Mesenchymal stem cell (in vitro differentiated cells and primary cell): ENCODE measurements around the gene CES1.
"Not testable (repeated sequence)": the region's sequence is repeated elsewhere in the genome, so short reads cannot be mapped to it uniquely, and the experiment has no call there.

Experiments used
- DNase-seq: peaks from one replicate; pipeline ENCODE4 v3.0.0-alpha.2; 2013
- H2AFZ ChIP-seq: one replicate; pipeline ENCODE4 v1.6.1; 2013; ENCODE audit warnings: low read depth, mild to moderate bottlenecking, control low read depth, inconsistent platforms, low read length, moderate library complexity
- H2AK5ac ChIP-seq: 2 replicates; pipeline ENCODE4 v1.6.1; 2013; ENCODE audit warnings: low read length, moderate library complexity, mild to moderate bottlenecking, inconsistent platforms; ENCODE audit not compliant: severe bottlenecking
- H2BK120ac ChIP-seq: one replicate; pipeline ENCODE4 v1.6.1; 2013; ENCODE audit warnings: low read depth, mild to moderate bottlenecking, inconsistent platforms, low read length, moderate library complexity
- H2BK12ac ChIP-seq, 2 experiments: one replicate each; pipeline ENCODE4 v1.6.1; 2013; ENCODE audit warnings: inconsistent platforms in 2 of 2, low read length in 2 of 2, mild to moderate bottlenecking in 2 of 2, moderate library complexity in 2 of 2, control low read depth in 1 of 2
- H2BK15ac ChIP-seq: one replicate; pipeline ENCODE4 v1.6.1; 2013; ENCODE audit warnings: mild to moderate bottlenecking, low read depth, inconsistent platforms; ENCODE audit not compliant: poor library complexity, severe bottlenecking
- H2BK5ac ChIP-seq: 2 replicates; pipeline ENCODE4 v1.6.1; 2013; ENCODE audit warnings: low read depth, mild to moderate bottlenecking, low read length, control low read depth, inconsistent platforms; ENCODE audit not compliant: poor library complexity, severe bottlenecking
- H3K14ac ChIP-seq, 2 experiments: one replicate each; pipeline ENCODE4 v1.6.1; 2013; ENCODE audit warnings: inconsistent platforms in 2 of 2, low read length in 2 of 2, control low read depth in 1 of 2, mild to moderate bottlenecking in 1 of 2, moderate library complexity in 1 of 2
- H3K18ac ChIP-seq, 2 experiments: one replicate each; pipeline ENCODE4 v1.6.1; 2013; ENCODE audit warnings: inconsistent platforms in 2 of 2, low read length in 2 of 2, control low read depth in 1 of 2, low read depth in 1 of 2, mild to moderate bottlenecking in 1 of 2
- H3K23ac ChIP-seq, 2 experiments: one replicate each; pipeline ENCODE4 v1.6.1; 2013; ENCODE audit warnings: inconsistent platforms in 2 of 2, low read length in 2 of 2, mild to moderate bottlenecking in 2 of 2, moderate library complexity in 2 of 2, control low read depth in 1 of 2
- H3K27ac ChIP-seq: 2 replicates; pipeline ENCODE4 v1.5.1; 2013; ENCODE audit warnings: mild to moderate bottlenecking, moderate library complexity, low read length, control low read depth, inconsistent platforms; ENCODE audit not compliant: poor library complexity, severe bottlenecking
- H3K27me3 ChIP-seq, 2 experiments: 2 replicates each; pipeline versions ENCODE4 v1.6.1 to v1.7.0; 2013; ENCODE audit warnings: low read length in 2 of 2, mild to moderate bottlenecking in 2 of 2, moderate library complexity in 2 of 2, control low read depth in 1 of 2, inconsistent platforms in 1 of 2; ENCODE audit not compliant: control insufficient read depth in 1 of 2, insufficient read depth in 1 of 2
- H3K36me3 ChIP-seq, 2 experiments: 2 replicates each; pipeline versions ENCODE4 v1.6.1 to v1.7.0; 2013; ENCODE audit warnings: low read length in 2 of 2, control low read depth in 1 of 2, inconsistent platforms in 1 of 2, low read depth in 1 of 2, mild to moderate bottlenecking in 1 of 2; ENCODE audit not compliant: insufficient read depth in 2 of 2, control insufficient read depth in 1 of 2
- H3K4ac ChIP-seq, 2 experiments: one replicate each; pipeline ENCODE4 v1.6.1; 2013; ENCODE audit warnings: inconsistent platforms in 2 of 2, low read length in 2 of 2, mild to moderate bottlenecking in 2 of 2, moderate library complexity in 2 of 2, control low read depth in 1 of 2, low read depth in 1 of 2
- H3K4me1 ChIP-seq: 2 replicates; pipeline ENCODE4 v1.6.1; 2013; ENCODE audit warnings: low read depth, low read length, control low read depth; ENCODE audit not compliant: control insufficient read depth, insufficient read depth
- H3K4me2 ChIP-seq: 2 replicates; pipeline ENCODE4 v1.6.1; 2013; ENCODE audit warnings: low read length, mild to moderate bottlenecking, inconsistent platforms; ENCODE audit not compliant: poor library complexity, severe bottlenecking
- H3K4me3 ChIP-seq, 2 experiments: 2 replicates each; pipeline versions ENCODE4 v1.5.1 to v1.7.0; 2013; ENCODE audit warnings: low read length in 2 of 2, mild to moderate bottlenecking in 2 of 2, control low read depth in 1 of 2, low read depth in 1 of 2; ENCODE audit not compliant: insufficient read depth in 1 of 2
- H3K79me1 ChIP-seq: replicated peaks from 2 replicates; pipeline ENCODE4 v1.6.1; 2013; ENCODE audit warnings: mild to moderate bottlenecking, control low read depth, low read length, inconsistent platforms; ENCODE audit not compliant: poor library complexity, severe bottlenecking
- H3K9ac ChIP-seq: 2 replicates; pipeline ENCODE4 v1.7.0; 2013; ENCODE audit warnings: mild to moderate bottlenecking, low read length, moderate library complexity
- H3K9me3 ChIP-seq: 2 replicates; pipeline ENCODE4 v1.7.0; 2013; ENCODE audit warnings: mild to moderate bottlenecking, low read length; ENCODE audit not compliant: control insufficient read depth
- H4K8ac ChIP-seq: one replicate; pipeline ENCODE4 v1.6.1; 2013; ENCODE audit warnings: inconsistent platforms, mild to moderate bottlenecking, low read length, moderate library complexity
- H4K91ac ChIP-seq: one replicate; pipeline ENCODE4 v1.6.1; 2013; ENCODE audit warnings: mild to moderate bottlenecking, low read length, inconsistent platforms
- WGBS: methylation state at CpG from one replicate; pipeline ENCODE4 v1.1.7; 2013; ENCODE audit warnings: mixed read lengths; 5-methylcytosine and 5-hydroxymethylcytosine counted together

Gene CES1

DNA sequence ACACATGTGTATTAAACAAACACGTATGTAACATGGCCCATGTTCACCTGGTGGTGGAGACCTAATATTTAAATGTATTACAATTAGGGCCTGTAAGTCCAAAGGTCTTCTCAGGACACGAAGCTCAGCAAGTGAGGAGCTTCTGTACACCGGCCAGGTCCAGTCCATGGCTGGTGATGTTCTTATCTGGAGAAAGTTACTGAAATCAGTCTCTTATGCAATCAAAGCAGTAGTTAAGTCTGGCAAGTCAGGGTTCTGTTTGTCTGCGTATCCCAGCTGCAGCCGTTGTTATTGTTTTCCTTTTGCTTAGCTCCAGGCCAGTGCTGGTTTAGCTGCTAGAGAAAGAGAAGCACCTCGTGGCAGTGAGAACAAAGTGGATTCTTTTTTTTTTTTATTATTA is 41.4 kb downstream of the CES1 start:
- H3K14ac ChIP-seq, H3K4me3 ChIP-seq, H3K9ac ChIP-seq, H3K27me3 ChIP-seq, DNase-seq, H3K4me2 ChIP-seq, H3K4me1 ChIP-seq, H3K27ac ChIP-seq, H4K8ac ChIP-seq, H2AFZ ChIP-seq, H2BK120ac ChIP-seq, H3K9me3 ChIP-seq, H3K18ac ChIP-seq, H4K91ac ChIP-seq, H2BK15ac ChIP-seq, H2BK12ac ChIP-seq, H2AK5ac ChIP-seq, H3K4ac ChIP-seq, H3K36me3 ChIP-seq, H3K23ac ChIP-seq, H3K79me1 ChIP-seq, H2BK5ac ChIP-seq: not testable (repeated sequence)
- WGBS: no CpG with 5 or more reads among the region's 6 CpGs

GRCh38 chr16:55790240-55790639 is 42.7 kb downstream of the CES1 start:
- H3K4me2 ChIP-seq, H3K27me3 ChIP-seq, H2BK12ac ChIP-seq, H2BK15ac ChIP-seq, DNase-seq, H3K9me3 ChIP-seq, H3K9ac ChIP-seq, H3K18ac ChIP-seq, H3K79me1 ChIP-seq, H3K23ac ChIP-seq, H2AFZ ChIP-seq, H2BK5ac ChIP-seq, H3K14ac ChIP-seq, H3K4me3 ChIP-seq, H3K4me1 ChIP-seq, H4K91ac ChIP-seq, H2BK120ac ChIP-seq, H3K4ac ChIP-seq, H3K36me3 ChIP-seq, H2AK5ac ChIP-seq, H4K8ac ChIP-seq, H3K27ac ChIP-seq: not testable (repeated sequence)
- 89% methylated on average over 2 of the region's 7 CpGs for WGBS

DNA sequence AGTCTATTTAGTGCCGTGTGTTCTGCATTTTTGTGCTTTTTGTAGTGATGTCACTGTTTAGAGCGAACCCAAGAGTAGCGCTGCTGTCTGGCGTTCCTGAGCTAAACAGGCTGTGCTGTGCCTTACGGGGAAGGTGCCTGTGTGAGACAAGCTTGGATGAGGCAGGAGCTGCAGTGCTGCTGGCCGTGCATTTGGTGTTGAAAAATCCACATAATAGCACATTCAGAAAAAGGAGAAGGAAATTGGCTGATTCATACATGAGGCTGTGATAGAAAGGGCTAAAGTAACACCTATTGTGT is 50.2 kb downstream of the CES1 start:
- not testable (repeated sequence) for H2BK5ac ChIP-seq, H3K4me2 ChIP-seq, H3K9me3 ChIP-seq, H3K23ac ChIP-seq, H3K9ac ChIP-seq, H2BK120ac ChIP-seq, H2BK12ac ChIP-seq, H3K27ac ChIP-seq, H3K4ac ChIP-seq, H3K4me3 ChIP-seq, H3K36me3 ChIP-seq, H2AFZ ChIP-seq, H3K79me1 ChIP-seq, H3K18ac ChIP-seq, H2AK5ac ChIP-seq, H3K27me3 ChIP-seq, H3K14ac ChIP-seq, H4K91ac ChIP-seq, H2BK15ac ChIP-seq, H3K4me1 ChIP-seq, DNase-seq, H4K8ac ChIP-seq
- WGBS: no CpG with 5 or more reads among the region's 6 CpGs

DNA sequence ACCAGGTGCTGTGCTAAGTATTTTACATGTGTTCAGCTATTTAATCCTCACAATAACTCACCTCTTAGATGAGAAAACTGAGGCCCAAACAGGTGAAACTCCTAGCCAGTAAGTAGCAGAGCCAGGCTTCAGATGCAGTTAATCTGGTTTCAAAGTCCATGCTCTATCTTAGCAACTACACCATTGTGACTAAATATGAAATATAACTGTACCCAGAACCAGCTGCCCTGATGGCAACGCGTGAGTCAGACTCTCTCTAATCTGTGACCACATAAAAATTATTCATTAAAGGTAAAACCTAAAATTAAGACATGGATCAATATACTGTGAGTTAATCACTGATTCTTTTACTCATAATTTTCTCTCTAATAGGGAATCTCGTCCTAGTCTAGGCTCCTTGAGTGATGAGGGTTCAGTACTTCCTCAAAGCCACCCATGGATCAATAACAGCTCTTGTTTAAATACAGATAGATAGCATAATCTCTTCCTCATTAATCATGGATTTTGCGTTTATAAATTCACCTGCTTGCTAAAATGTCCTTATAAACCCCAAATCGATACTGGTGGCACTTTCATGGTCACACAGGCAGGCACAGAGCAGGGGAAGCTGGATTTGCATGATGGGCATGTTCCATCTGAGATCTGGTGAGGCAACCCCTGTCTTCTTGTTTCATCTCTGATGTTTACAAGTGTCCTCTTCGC is 50.7 kb downstream of the CES1 start:
- not testable (repeated sequence) for H3K27me3 ChIP-seq, H3K4me3 ChIP-seq, H3K18ac ChIP-seq, H2BK15ac ChIP-seq, H4K91ac ChIP-seq, H2BK120ac ChIP-seq, H3K9me3 ChIP-seq, H3K36me3 ChIP-seq, H3K14ac ChIP-seq, H2AFZ ChIP-seq, H2BK12ac ChIP-seq, H2AK5ac ChIP-seq, DNase-seq, H3K4me2 ChIP-seq, H3K23ac ChIP-seq, H3K4ac ChIP-seq, H2BK5ac ChIP-seq, H3K4me1 ChIP-seq, H4K8ac ChIP-seq, H3K9ac ChIP-seq, H3K27ac ChIP-seq, H3K79me1 ChIP-seq
- 47% methylated on average over 3 of the region's 6 CpGs for WGBS
